Keratinocyte (primary cell): ENCODE data around the gene CSMD2. TPM values are rescaled to one million over a fixed set of nuclear protein-coding genes. Genes with fewer than 3 reads are reported as not detected.

Experiments used
- DNase-seq: peaks from one replicate; pipeline ENCODE4 v3.0.0-alpha.2; 2011; ENCODE audit warnings: low read depth, missing footprints, low spot score
- FAIRE-seq: peaks from 2 replicates; lab custom pipeline; 2011; peaks lifted over from hg19 to GRCh38; lab: Jason Lieb, UNC
- H2AFZ ChIP-seq: 2 replicates; pipeline ENCODE4 v1.6.0; 2012; ENCODE audit warnings: low read length, control low read depth, inconsistent platforms; ENCODE audit not compliant: control insufficient read depth
- H3K27ac ChIP-seq: 2 replicates; pipeline ENCODE4 v1.5.1; 2011; ENCODE audit warnings: low read length; ENCODE audit not compliant: control insufficient read depth, insufficient read depth
- H3K27me3 ChIP-seq: 3 replicates; pipeline ENCODE4 v1.6.0; 2011; ENCODE audit warnings: low read length; ENCODE audit not compliant: control insufficient read depth, insufficient read depth; ENCODE audit errors: extremely low read depth
- H3K36me3 ChIP-seq, 2 experiments: 2 replicates in 1 of 2; 3 replicates in 1 of 2; pipeline ENCODE4 v1.5.1; 2011; ENCODE audit warnings: low read length in 2 of 2, mild to moderate bottlenecking in 1 of 2; ENCODE audit not compliant: control insufficient read depth in 2 of 2, insufficient read depth in 2 of 2; ENCODE audit errors: extremely low read depth in 1 of 2
- H3K4me1 ChIP-seq: 3 replicates; pipeline ENCODE4 v1.5.1; 2011; ENCODE audit warnings: low read length; ENCODE audit not compliant: control insufficient read depth, insufficient read depth; ENCODE audit errors: extremely low read depth
- H3K4me2 ChIP-seq: 3 replicates; pipeline ENCODE4 v1.6.0; 2011; ENCODE audit warnings: low read depth, low read length; ENCODE audit not compliant: control insufficient read depth, insufficient read depth; ENCODE audit errors: extremely low read depth
- H3K4me3 ChIP-seq, 3 experiments: fragments of 200-600 bp in 1 of 3; sonication (generic) in 1 of 3; 2 replicates in 2 of 3; 3 replicates in 1 of 3; pipeline ENCODE4 v1.5.1; 2011 to 2016; ENCODE audit warnings: low read length in 3 of 3, mild to moderate bottlenecking in 3 of 3, control low read depth in 2 of 3, inconsistent platforms in 1 of 3, low read depth in 1 of 3, mixed read lengths in 1 of 3, mixed run types in 1 of 3, moderate library complexity in 1 of 3; ENCODE audit not compliant: control insufficient read depth in 2 of 3, insufficient read depth in 2 of 3; ENCODE audit errors: extremely low read depth in 1 of 3
- H3K79me2 ChIP-seq: 2 replicates; pipeline ENCODE4 v1.6.0; 2012; ENCODE audit warnings: low read length; ENCODE audit not compliant: control insufficient read depth, insufficient read depth
- H3K9ac ChIP-seq: 3 replicates; pipeline ENCODE4 v1.6.0; 2011; ENCODE audit warnings: low read length; ENCODE audit not compliant: control insufficient read depth, insufficient read depth; ENCODE audit errors: extremely low read depth
- H3K9me1 ChIP-seq: 3 replicates; pipeline ENCODE4 v1.6.0; 2011; ENCODE audit warnings: low read length; ENCODE audit not compliant: control insufficient read depth, insufficient read depth; ENCODE audit errors: extremely low read depth
- H3K9me3 ChIP-seq: 2 replicates; pipeline ENCODE4 v1.5.1; 2012; ENCODE audit warnings: low read depth, low read length; ENCODE audit not compliant: control insufficient read depth
- H4K20me1 ChIP-seq: 3 replicates; pipeline ENCODE4 v1.6.0; 2011; ENCODE audit warnings: low read length; ENCODE audit not compliant: control insufficient read depth, insufficient read depth; ENCODE audit errors: extremely low read depth
- EZH2 ChIP-seq: IDR thresholded peaks from one replicate; pipeline ENCODE4 v1.6.1; 2012; ENCODE audit warnings: inconsistent platforms, mild to moderate bottlenecking, low read length, moderate library complexity
- dilution Hi-C: fragments of 300-500 bp; cut with MboI; formaldehyde crosslinking; loops from one replicate; pipeline ENCODE4 v1.7.0; 2020; ENCODE audit warnings: low sequenced_read_pairs; ENCODE audit not compliant: extremely low pct_ligation_motif_present
- polyA plus RNA-seq, 5 experiments: library from polyadenylated mRNA; depleted of rRNA in 3 of 5; stranded (reverse) in 3 of 5; stranded (forward) in 1 of 5; unstranded in 1 of 5; fragments of >200 nt; gene quantifications; 1 replicate in 1 of 5; 2 replicates in 3 of 5; 3 replicates in 1 of 5; pipeline versions ENCODE4 v1.2.1 to v1.2.3, GENCODE V29; 2011 to 2012; ENCODE audit warnings: missing spikeins in 2 of 5, low read depth in 1 of 5, low replicate concordance in 1 of 5
- TF ChIP-seq, protein P1 (sequence below), 3 experiments: IDR thresholded peaks in 1 of 3; conservative IDR thresholded peaks in 1 of 3; optimal IDR thresholded peaks in 1 of 3; 2 replicates in 2 of 3; 3 replicates in 1 of 3; pipeline versions ENCODE3 to v1.5.1; 2011; ENCODE audit warnings: low read length in 3 of 3, mild to moderate bottlenecking in 3 of 3, moderate library complexity in 2 of 3, control low read depth in 1 of 3, inconsistent platforms in 1 of 3; ENCODE audit not compliant: insufficient read depth in 2 of 3; ENCODE audit errors: extremely low read depth in 1 of 3

The CSMD2 gene
- polyA plus RNA-seq, 1 donor (not counting 4 experiments of a cell fraction or from before 2014, with no cell fraction given): 2.0 TPM

DNA sequence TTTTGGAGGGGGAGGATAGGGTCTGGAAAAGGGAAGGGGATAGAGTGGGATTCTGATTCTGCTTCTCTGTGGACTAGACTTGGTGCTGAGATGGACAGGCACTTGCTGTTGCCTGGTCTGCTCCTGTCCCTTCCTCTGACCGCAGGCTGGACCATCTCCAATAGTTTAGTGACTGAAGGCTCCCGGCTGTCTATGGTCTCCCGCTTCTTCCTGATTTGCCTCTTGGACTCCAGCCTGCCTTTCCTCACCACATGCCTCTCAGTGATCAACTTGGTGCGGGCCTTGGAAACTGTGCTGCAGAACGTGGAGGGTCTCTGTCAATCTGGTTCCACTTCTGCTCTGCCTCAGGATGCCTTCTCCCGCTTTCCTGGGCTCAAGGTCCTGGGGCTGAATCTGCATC, 698.9 kb downstream of the CSMD2 start:
- Histone ChIP-seq H3K79me2 (no peaks in the 10 kb centered on the region), H3K36me3 (no peaks in the 10 kb centered on the region), H3K27me3 (no peaks in the 10 kb centered on the region), H3K4me2 (no peak overlapping the region), H3K9ac (no peak overlapping the region), H2AFZ (no peak overlapping the region), H3K4me3 (no peak overlapping the region), H4K20me1 (no peaks in the 10 kb centered on the region), H3K9me3 (no peaks in the 10 kb centered on the region), H3K4me1 (peaks cover 12% of the 10 kb centered on the region), H3K27ac (no peak overlapping the region), H3K9me1 (no peaks in the 10 kb centered on the region)
- DNase-seq (no peak), FAIRE-seq (no peak)
- TF ChIP-seq EZH2: no peak
- dilution Hi-C loops: no loop called here

DNA sequence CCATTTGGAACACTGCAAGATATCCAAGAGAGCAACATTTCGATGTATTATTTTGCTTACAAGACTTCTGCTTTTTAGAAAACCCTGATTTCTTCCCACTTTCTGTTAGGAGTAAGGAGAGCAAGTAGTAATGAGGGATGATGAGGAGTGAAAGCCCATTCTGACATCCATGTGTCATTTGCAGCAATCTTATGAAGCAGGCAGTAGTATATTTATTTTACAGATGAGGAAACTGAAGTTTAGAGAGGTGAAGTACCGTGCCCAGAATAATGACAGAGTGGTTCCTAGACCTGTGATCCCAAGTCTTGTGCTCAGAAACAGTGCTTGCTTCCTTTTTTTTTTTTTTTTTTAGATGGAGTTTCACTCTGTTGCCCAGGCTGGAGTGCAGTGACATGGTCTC, 699.7 kb downstream of the CSMD2 start:
- Histone ChIP-seq H3K27ac (no peak overlapping the region), H2AFZ (no peak overlapping the region), H4K20me1 (no peaks in the 10 kb centered on the region), H3K27me3 (no peaks in the 10 kb centered on the region), H3K9ac (no peak overlapping the region), H3K9me1 (no peaks in the 10 kb centered on the region), H3K36me3 (no peaks in the 10 kb centered on the region), H3K4me3 (no peak overlapping the region), H3K4me2 (no peak overlapping the region), H3K4me1 (peaks cover 6% of the 10 kb centered on the region), H3K79me2 (no peaks in the 10 kb centered on the region), H3K9me3 (no peaks in the 10 kb centered on the region)
- no peak for FAIRE-seq
- DNase-seq: no peak
- TF ChIP-seq, protein P1, sequence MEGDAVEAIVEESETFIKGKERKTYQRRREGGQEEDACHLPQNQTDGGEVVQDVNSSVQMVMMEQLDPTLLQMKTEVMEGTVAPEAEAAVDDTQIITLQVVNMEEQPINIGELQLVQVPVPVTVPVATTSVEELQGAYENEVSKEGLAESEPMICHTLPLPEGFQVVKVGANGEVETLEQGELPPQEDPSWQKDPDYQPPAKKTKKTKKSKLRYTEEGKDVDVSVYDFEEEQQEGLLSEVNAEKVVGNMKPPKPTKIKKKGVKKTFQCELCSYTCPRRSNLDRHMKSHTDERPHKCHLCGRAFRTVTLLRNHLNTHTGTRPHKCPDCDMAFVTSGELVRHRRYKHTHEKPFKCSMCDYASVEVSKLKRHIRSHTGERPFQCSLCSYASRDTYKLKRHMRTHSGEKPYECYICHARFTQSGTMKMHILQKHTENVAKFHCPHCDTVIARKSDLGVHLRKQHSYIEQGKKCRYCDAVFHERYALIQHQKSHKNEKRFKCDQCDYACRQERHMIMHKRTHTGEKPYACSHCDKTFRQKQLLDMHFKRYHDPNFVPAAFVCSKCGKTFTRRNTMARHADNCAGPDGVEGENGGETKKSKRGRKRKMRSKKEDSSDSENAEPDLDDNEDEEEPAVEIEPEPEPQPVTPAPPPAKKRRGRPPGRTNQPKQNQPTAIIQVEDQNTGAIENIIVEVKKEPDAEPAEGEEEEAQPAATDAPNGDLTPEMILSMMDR (optimal IDR thresholded peaks at IDR 0.05 in 1 of 3, IDR thresholded peaks at IDR 0.05 in 1 of 3, conservative IDR thresholded peaks at IDR 0.05 in 1 of 3; ENCODE audit: extremely low read depth in 1 of 3, insufficient read depth in 2 of 3, low read length in 3 of 3): no peak
- no peak for TF ChIP-seq EZH2
- dilution Hi-C loops: no loop called here

DNA sequence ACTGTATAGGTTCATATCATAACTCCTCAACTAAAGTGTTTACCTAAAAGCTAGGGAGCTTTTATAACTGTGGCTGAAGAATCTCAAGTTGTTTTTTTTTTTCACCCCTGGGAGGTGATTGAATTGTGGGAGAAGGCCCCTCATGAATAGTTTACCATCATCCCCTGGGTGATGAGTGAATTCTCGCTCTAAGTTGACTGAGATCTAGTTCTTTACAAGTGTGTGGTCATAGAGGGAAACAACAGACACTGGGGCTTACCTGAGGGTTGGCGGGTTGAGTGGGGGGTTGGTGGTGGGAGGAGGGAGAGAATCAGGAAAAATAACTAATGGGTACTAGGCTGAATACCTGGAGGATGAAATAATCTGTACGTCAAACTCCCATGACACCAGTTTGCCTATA, 700.5 kb downstream of the CSMD2 start:
- Histone ChIP-seq H4K20me1 (no peaks in the 10 kb centered on the region), H3K4me2 (no peak overlapping the region), H3K27ac (no peak overlapping the region), H3K9me1 (peaks cover 2% of the 10 kb centered on the region), H3K79me2 (no peaks in the 10 kb centered on the region), H2AFZ (no peak overlapping the region), H3K36me3 (no peaks in the 10 kb centered on the region), H3K9ac (no peak overlapping the region), H3K27me3 (no peaks in the 10 kb centered on the region), H3K9me3 (no peaks in the 10 kb centered on the region), H3K4me1 (peaks cover 11% of the 10 kb centered on the region), H3K4me3 (no peak overlapping the region)
- dilution Hi-C loops: no loop called here
- FAIRE-seq: no peak
- TF ChIP-seq, protein P1 (optimal IDR thresholded peaks at IDR 0.05 in 1 of 3, IDR thresholded peaks at IDR 0.05 in 1 of 3, conservative IDR thresholded peaks at IDR 0.05 in 1 of 3; ENCODE audit: extremely low read depth in 1 of 3, insufficient read depth in 2 of 3, low read length in 3 of 3): no peak
- TF ChIP-seq EZH2: no peak
- DNase-seq: no peak
